ENCODE data around the gene SIPA1L3.

DNA sequence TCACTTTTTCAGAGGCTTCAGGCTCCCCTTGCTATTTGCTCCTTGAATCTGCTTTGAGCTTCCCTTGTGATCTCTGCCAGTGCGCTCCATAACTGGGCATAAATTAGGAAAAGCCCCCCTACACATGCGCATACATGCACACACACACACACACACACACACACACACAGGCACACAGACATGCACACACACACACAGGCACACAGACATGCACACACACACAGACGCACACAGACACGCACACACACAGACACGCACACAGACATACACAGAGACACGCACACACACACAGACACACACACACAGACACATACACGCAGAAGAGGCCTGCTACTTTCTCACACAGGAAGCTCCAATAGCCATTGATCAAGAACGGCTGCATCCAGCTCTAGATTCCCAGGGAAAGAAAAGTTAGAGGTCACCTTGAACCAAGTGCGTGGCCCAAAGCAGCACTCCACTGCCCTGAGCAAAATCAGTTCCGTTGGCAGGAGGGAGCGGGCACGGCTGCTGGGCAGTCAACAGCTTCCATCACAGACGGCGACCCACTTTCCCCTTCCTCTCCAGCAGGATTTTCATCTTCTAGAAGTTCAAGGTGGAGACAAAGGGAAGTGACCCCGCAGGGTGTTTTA, 171.4 kb downstream of the SIPA1L3 start:
- TF ChIP-seq NFIC (IDR thresholded peaks at IDR 0.05; ENCODE audit: low read depth, low read length) (no peak), HDAC2 (IDR thresholded peaks at IDR 0.05) (no peak), MAX (IDR thresholded peaks at IDR 0.05; ENCODE audit: low read depth, low read length) (no peak)

Measured in GM12878 (cell line).